Aorta (tissue), 5 donors: ENCODE measurements around the gene DTWD2. TPM values are rescaled to one million over a fixed set of nuclear protein-coding genes. Genes with fewer than 3 reads are reported as not detected.
"Not testable (repeated sequence)": the region's sequence is repeated elsewhere in the genome, so short reads cannot be mapped to it uniquely, and the experiment has no call there.

Experiments used
- ATAC-seq: fragments of 200-7000 bp; cut with Tn5 transposase; one replicate; pipeline ENCODE4 v1.9.1; 2022; ENCODE audit warnings: moderate library complexity; ENCODE audit not compliant: low FRiP score
- DNase-seq, 2 donors: peaks; one replicate each; pipeline ENCODE4 v3.0.0-alpha.2; 2020
- H3K27ac ChIP-seq, 2 donors: one replicate each; pipeline ENCODE4 v1.5.1; 2013; ENCODE audit warnings: low read length in 2 of 2, mild to moderate bottlenecking in 2 of 2, moderate library complexity in 2 of 2, control low read depth in 1 of 2, inconsistent platforms in 1 of 2, low read depth in 1 of 2
- H3K27me3 ChIP-seq, 2 donors: one replicate each; pipeline ENCODE4 v1.6.1; 2013; ENCODE audit warnings: control low read depth in 1 of 2, low read length in 1 of 2, mild to moderate bottlenecking in 1 of 2, moderate library complexity in 1 of 2; ENCODE audit not compliant: insufficient read depth in 2 of 2, control insufficient read depth in 1 of 2
- H3K36me3 ChIP-seq, 2 donors: one replicate each; pipeline ENCODE4 v1.6.1; 2013; ENCODE audit warnings: control low read depth in 1 of 2, low read length in 1 of 2, mild to moderate bottlenecking in 1 of 2; ENCODE audit not compliant: insufficient read depth in 2 of 2, control insufficient read depth in 1 of 2
- H3K4me1 ChIP-seq, 2 donors: one replicate each; pipeline ENCODE4 v1.6.1; 2013; ENCODE audit warnings: low read length in 2 of 2, control low read depth in 1 of 2, mild to moderate bottlenecking in 1 of 2, moderate library complexity in 1 of 2; ENCODE audit not compliant: insufficient read depth in 2 of 2, control insufficient read depth in 1 of 2
- H3K4me3 ChIP-seq, 2 donors: one replicate each; pipeline ENCODE4 v1.5.1; 2013; ENCODE audit warnings: low read length in 2 of 2, control low read depth in 1 of 2, mild to moderate bottlenecking in 1 of 2
- H3K9me3 ChIP-seq: one replicate; pipeline ENCODE4 v1.6.1; 2013; ENCODE audit warnings: mild to moderate bottlenecking, low read length; ENCODE audit not compliant: control insufficient read depth
- WGBS, 2 donors: extraction: QIAGEN DNeasy Blood & Tissue Kit; methylation state at CpG; one replicate each; pipeline ENCODE4 v1.1.7; 2013; 5-methylcytosine and 5-hydroxymethylcytosine counted together
- intact Hi-C, 2 donors: fragments of 100-400 bp; cut with DNase I; formaldehyde crosslinking; loops; one replicate each; pipeline versions ENCODE4 v1.14.2 to v1.15.0; 2022
- polyA plus RNA-seq, 2 donors: library from polyadenylated mRNA; stranded (reverse); fragments of 200-250 nt; gene quantifications; one replicate each; pipeline ENCODE4 v1.2.3, GENCODE V29; 2013
- total RNA-seq, 2 donors: library from RNA; stranded (reverse); fragmentation: NEBNext Ultra II Directional; extraction: Animal tissue kit (Norgen Biotek cat#: 25700); gene quantifications; one replicate each; pipeline ENCODE4 v1.2.1, GENCODE V29; 2021
- donor health status: healthy with polysubstance abuse.
- donor health status: Bipolar disorder and iron deficiency.
- donor health status: DM: no; HTN: no; CAD: no.
- donor health status: DM: no; HTN: no; CAD: no.
- donor health status: DM: yes; HTN: yes; CAD: no.

The DTWD2 gene
- total and polyA plus RNA-seq, 4 donors = 0.88 to 6.3 (median 2.8) TPM

- no peaks in the 10 kb centered on the region for H3K9me3 ChIP-seq
- DNase-seq (no peak), ATAC-seq (no peak)
- intact Hi-C loops = no loop called here
- no peak overlapping the region for H3K27ac ChIP-seq
- 77 to 87% methylated on average over 2 of the region's 2 CpGs for WGBS, 2 donors
- H3K36me3 ChIP-seq = no peaks in the 10 kb centered on the region
- H3K4me3 ChIP-seq = no peak overlapping the region
- H3K27me3 ChIP-seq = no peaks in the 10 kb centered on the region
- no peaks in the 10 kb centered on the region for H3K4me1 ChIP-seq
Measured at GRCh38 chr5:118891252-118891651, 97.1 kb downstream of the DTWD2 start.

GRCh38 chr5:118889165-118889564, 99.2 kb downstream of the DTWD2 start:
- Histone ChIP-seq H3K27ac (no peak overlapping the region), H3K4me1 (no peaks in the 10 kb centered on the region), H3K4me3 (no peak overlapping the region), H3K36me3 (no peaks in the 10 kb centered on the region), H3K9me3 (no peaks in the 10 kb centered on the region), H3K27me3 (no peaks in the 10 kb centered on the region)
- WGBS, 2 donors = 83 to 87% methylated on average over 2 of the region's 2 CpGs
- intact Hi-C loops = no loop called here
- ATAC-seq = no peak
- DNase-seq = no peak

- Histone ChIP-seq H3K27ac (no peak overlapping the region), H3K4me3 (no peak overlapping the region), H3K27me3 (no peaks in the 10 kb centered on the region), H3K4me1 (no peaks in the 10 kb centered on the region), H3K36me3 (no peaks in the 10 kb centered on the region), H3K9me3 (no peaks in the 10 kb centered on the region)
- ATAC-seq = no peak
- no peak for DNase-seq
- intact Hi-C loops = no loop called here
- WGBS, 2 donors = 86 to 88% methylated on average over 2 of the region's 2 CpGs
Measured at GRCh38 chr5:118888556-118888955, 99.8 kb downstream of the DTWD2 start.

GRCh38 chr5:118883362-118883761, 105.0 kb downstream of the DTWD2 start:
- no peaks in the 10 kb centered on the region for H3K36me3 ChIP-seq
- H3K27me3 ChIP-seq = no peaks in the 10 kb centered on the region
- H3K27ac ChIP-seq = no peak overlapping the region
- no peak overlapping the region for H3K4me3 ChIP-seq
- no peaks in the 10 kb centered on the region for H3K4me1 ChIP-seq
- DNase-seq = no peak
- no peaks in the 10 kb centered on the region for H3K9me3 ChIP-seq
- intact Hi-C loops = no loop called here
- ATAC-seq = no peak
- WGBS, 2 donors = 89 to 94% methylated on average over 2 of the region's 2 CpGs

GRCh38 chr5:118882666-118883065, 105.7 kb downstream of the DTWD2 start:
- Histone ChIP-seq H3K27ac (no peak overlapping the region), H3K27me3 (no peaks in the 10 kb centered on the region), H3K36me3 (no peaks in the 10 kb centered on the region), H3K4me1 (no peaks in the 10 kb centered on the region), H3K9me3 (no peaks in the 10 kb centered on the region), H3K4me3 (no peak overlapping the region)
- WGBS, 2 donors = 88 to 90% methylated on average over 3 of the region's 3 CpGs
- intact Hi-C loops = no loop called here
- no peak for DNase-seq
- no peak for ATAC-seq

GRCh38 chr5:118876852-118877251, 111.5 kb downstream of the DTWD2 start:
- H3K4me3 ChIP-seq, intact Hi-C loops, H3K36me3 ChIP-seq, H3K4me1 ChIP-seq, H3K27me3 ChIP-seq, ATAC-seq, H3K9me3 ChIP-seq, DNase-seq, H3K27ac ChIP-seq: not testable (repeated sequence)
- WGBS, 2 donors = 74 to 94% methylated on average over 3 of the region's 3 CpGs

GRCh38 chr5:118875131-118875530, 113.2 kb downstream of the DTWD2 start:
- DNase-seq = no peak
- no peak overlapping the region for H3K4me3 ChIP-seq

GRCh38 chr5:118873417-118873816, 114.9 kb downstream of the DTWD2 start:
- H3K9me3 ChIP-seq = peaks cover 2% of the 10 kb centered on the region
- intact Hi-C loops = no loop called here
- no peaks in the 10 kb centered on the region for H3K4me1 ChIP-seq
- no peak overlapping the region for H3K4me3 ChIP-seq
- no peak for ATAC-seq
- H3K27me3 ChIP-seq = no peaks in the 10 kb centered on the region
- H3K36me3 ChIP-seq = no peaks in the 10 kb centered on the region
- DNase-seq = no peak
- WGBS, 2 donors = 93 to 94% methylated on average over 6 of the region's 6 CpGs
- no peak overlapping the region for H3K27ac ChIP-seq

More at GRCh38 chr5:118875131-118875530, 113.2 kb downstream of the DTWD2 start:
- intact Hi-C loops = no loop called here
- no peaks in the 10 kb centered on the region for H3K36me3 ChIP-seq
- H3K27ac ChIP-seq = no peak overlapping the region
- H3K27me3 ChIP-seq = no peaks in the 10 kb centered on the region
- H3K9me3 ChIP-seq = peaks cover 2% of the 10 kb centered on the region
- H3K4me1 ChIP-seq = no peaks in the 10 kb centered on the region
- no peak for ATAC-seq

GRCh38 chr5:118863345-118863744, 125.0 kb downstream of the DTWD2 start:
- no peak overlapping the region for H3K4me3 ChIP-seq
- no peaks in the 10 kb centered on the region for H3K27me3 ChIP-seq
- H3K36me3 ChIP-seq = no peaks in the 10 kb centered on the region
- H3K27ac ChIP-seq = no peak overlapping the region
- no peaks in the 10 kb centered on the region for H3K9me3 ChIP-seq
- intact Hi-C loops = no loop called here
- no peaks in the 10 kb centered on the region for H3K4me1 ChIP-seq
- no peak for ATAC-seq
- DNase-seq = no peak
